Stimulated activated naive CD4-positive, alpha-beta T cell (primary cell): Measurements from ENCODE around the gene LMF2.
"Not testable (repeated sequence)": the region's sequence is repeated elsewhere in the genome, so short reads cannot be mapped to it uniquely, and the experiment has no call there.

Experiments used
- DNase-seq, 6 experiments: peaks; one replicate each; lab custom pipeline; 2025; lab: John Stamatoyannopoulos, UW

The LMF2 gene

GRCh38 chr22:50523806-50524675, 16.5 kb upstream of the LMF2 start:
- no peak for DNase-seq

- no peak for DNase-seq
Observed at GRCh38 chr22:50523458-50523805, 15.9 kb upstream of the LMF2 start.

GRCh38 chr22:50522806-50523438, 15.4 kb upstream of the LMF2 start:
- DNase-seq: no peak

DNA sequence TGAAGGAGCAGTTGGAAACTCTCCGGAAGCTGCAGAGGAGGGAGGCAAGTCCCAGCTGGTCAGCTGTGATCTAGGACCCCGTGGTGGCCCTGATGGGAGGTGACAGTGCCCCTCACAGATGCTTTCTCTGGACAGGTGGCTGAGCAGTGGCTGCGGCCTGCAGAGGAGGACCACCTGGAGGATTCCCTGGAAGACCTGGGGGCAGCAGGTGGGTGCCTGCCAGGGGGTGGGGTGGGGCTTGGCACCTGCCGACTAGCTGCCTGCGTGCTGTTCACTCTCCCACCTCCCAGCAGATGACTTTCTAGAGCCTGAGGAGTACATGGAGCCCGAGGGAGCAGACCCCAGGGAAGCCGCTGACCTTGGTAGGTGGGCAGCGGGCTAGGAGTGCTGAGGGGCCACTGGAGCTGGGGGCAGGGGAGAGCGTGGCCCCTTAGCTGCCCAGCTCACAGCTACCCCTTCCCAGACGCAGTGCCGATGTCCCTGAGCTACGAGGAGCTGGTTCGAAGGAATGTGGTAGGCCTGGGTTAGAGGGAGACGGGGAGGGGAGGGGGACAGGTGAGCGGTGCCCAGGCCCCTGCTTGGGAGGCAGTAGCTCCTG, 14.8 kb upstream of the LMF2 start:
- no peak for DNase-seq

DNA sequence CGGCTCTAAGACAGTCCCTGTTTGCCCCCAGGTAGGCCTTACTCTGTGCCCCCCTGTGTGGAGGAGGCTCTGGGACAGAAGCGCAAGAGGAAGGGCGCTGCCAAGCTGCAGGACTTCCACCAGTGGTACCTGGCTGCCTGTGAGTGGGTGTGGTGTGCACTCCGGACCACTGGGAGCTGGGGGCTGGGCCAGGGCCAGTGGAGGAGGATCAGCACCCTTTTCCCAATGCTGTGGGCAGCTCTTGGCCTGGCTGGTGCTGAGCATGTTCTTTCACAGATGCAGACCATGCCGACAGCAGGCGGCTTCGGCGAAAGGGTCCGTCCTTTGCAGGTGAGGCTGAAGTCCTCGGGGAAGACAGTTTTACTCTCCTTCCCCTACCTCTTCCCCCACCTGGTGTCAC, 14.2 kb upstream of the LMF2 start:
- DNase-seq: no peak

- no peak for DNase-seq
Observed at GRCh38 chr22:50520826-50521453, 13.4 kb upstream of the LMF2 start.

DNA sequence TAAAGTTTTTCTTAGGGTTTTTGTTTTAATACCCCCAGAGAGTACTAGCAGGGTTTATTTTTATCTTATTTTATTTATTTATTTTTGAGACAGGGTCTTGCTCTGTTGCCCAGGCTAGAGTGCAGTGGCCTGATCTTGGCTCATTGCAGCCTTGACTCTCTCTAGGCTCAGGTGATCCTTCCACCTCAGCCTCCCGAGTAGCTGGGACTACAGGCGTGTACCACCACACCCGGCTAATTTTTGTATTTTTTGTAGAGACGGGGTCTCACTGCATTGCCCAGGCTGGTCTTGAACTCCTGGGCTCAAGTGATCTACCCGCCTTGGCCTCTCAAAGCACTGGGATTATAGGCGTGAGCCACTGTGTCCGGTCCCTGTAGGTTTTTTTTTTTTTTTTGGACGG, 12.7 kb upstream of the LMF2 start:
- not testable (repeated sequence) for DNase-seq

DNA sequence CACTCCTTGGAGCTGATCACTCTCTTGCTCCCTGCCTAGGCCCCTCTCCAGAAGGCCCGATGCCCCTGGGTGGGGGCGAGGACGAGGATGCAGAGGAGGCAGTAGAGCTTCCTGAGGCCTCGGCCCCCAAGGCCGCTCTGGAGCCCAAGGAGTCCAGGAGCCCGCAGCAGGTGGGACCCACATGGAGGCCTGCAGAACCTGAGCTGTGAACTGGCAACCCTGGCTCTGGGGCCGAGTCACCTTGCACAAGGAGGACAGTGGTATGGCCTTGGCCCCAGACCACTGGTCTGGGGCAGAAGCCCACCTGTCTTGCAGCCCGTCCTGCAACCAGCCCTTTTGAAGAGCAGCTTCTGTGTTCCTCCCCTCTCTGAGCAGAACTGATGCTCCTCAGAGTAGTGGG, 11.6 kb upstream of the LMF2 start:
- no peak for DNase-seq

DNA sequence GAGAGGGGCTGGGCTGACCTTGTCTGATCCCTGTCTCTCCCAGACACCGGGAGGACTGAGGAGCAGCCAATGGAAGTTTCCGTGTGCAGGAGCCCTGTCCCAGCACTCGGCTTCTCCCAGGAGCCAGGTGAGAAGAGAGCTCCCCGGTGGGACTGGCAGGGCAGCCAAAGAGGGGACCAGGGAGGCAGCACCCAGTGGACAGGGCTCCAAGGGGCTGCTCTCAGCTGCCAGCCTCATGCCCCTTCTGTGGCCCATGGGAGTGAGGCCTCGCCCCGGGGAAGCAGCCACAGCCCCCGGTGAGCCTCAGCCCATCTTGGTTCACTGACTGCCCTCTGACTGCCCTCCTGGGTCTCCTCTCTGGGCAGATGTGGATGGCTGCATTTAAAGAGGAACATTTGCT, 11.1 kb upstream of the LMF2 start:
- DNase-seq: no peak

DNA sequence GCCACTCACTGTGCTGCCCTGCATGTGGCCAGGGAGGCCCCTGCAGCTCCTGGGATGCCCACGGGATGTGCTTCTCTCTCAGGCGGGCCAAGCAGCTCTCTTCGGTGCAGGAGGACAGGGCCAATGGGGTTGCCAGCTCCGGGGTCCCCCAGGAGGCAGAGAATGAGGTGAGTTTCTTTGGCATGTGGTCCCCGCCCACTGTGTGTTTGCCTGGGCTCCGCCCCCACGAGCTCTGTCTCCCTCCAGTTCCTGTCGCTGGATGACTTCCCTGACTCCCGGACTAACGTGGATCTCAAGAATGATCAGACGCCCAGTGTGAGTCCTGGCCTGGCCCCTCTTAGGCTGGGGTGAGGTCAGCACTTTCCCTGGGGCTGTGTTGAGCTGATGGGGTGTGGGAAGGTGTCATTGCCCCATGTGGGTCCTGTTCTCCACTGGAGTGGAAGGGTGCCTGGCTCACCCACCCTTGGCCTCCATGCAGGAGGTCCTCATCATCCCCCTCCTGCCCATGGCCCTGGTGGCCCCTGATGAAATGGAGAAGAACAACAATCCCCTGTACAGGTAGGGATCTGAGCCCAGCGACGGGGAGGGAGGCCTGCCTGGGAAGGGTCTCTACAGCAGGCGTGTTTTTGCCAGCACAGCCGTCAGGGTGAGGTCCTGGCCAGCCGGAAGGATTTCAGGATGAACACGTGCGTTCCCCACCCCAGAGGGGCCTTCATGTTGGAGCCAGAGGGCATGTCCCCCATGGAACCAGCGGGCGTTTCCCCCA, 10.2 kb upstream of the LMF2 start:
- no peak for DNase-seq

- no peak for DNase-seq
Observed at GRCh38 chr22:50516891-50517290, 9.4 kb upstream of the LMF2 start.

- DNase-seq: no peak
Observed at GRCh38 chr22:50516068-50516467, 8.6 kb upstream of the LMF2 start.

GRCh38 chr22:50513175-50513574, 5.7 kb upstream of the LMF2 start:
- no peak for DNase-seq

DNA sequence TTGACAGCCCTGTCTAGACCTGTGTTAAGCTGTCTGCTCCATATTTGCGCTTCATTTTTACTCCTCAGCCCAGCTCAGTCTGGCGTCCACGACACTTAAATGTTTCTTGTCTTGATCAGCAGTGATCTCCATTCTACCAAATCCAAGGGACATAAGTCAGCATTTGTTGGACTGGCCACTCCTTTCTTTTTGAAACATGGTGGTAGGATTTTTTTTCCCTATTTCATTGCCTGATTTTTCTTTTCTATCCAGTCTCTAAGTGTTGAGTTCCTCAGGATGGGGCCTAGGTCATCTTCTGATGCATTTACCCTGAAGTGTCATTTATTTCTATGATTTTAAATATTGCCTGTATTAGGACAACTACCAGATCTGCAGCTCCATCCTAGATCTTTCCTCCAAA, 1.4 kb upstream of the LMF2 start:
- no peak for DNase-seq

- DNase-seq: peak in 5 of 6 experiments; percentile 96 to 100 (median 100)
Observed at GRCh38 chr22:50507991-50508884, 736 bp upstream of the LMF2 start, which contains the start of gene NCAPH2. NCAPH2 (plus strand) TSS chr22:50508224; CDS start chr22:50508338, 114 bp downstream.

GRCh38 chr22:50506611-50507420, 686 bp downstream of the LMF2 start:
- no peak for DNase-seq

DNA sequence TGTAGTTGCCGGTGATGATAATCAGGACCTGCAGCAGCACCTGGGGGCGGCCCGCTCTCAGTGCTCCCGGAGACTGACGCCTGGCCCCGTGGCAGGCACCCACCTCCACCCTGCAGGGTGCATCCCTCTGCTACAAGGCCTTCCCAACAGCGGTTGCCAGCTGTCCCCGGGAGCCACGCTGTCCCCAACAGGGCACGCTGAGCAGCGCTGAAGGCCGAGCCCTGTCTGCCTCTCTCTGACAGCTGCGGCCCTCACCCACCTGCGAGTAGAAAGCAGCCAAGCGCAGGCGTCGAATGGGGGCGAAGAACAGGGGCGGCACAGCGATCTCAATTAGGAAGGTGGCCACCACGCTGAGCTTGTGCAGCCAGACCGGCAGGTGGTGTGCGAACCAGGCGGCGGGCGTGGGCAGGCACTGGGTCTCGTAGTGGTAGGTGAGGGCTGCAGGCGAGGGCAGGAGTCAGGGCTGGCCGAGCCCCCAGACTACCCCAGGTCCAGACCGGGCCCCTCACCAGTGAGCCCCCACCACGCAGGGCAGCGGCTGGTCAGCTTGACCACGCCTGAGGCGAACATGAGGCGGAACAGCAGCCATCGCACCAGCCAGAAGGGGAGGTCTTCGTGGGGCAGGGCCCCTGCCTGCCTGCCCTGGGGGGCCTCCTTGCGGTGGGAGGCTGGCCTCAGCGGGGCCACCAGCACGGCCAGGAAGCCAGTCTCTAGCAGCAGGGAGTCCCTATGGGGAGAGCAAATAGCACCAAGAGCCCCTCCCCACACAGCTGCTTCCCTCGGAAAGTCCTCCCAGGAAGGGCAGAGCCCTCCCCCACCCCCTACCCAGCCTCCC, 1.5 kb downstream of the LMF2 start:
- DNase-seq: no peak

- DNase-seq: no peak
Observed at GRCh38 chr22:50505276-50505775, 2.2 kb downstream of the LMF2 start.
